ENCODE data around the gene KCNH1.

- TF ChIP-seq GATA2 (IDR thresholded peaks at IDR 0.05; ENCODE audit: low read depth, low read length) (no peak), GATA3 (IDR thresholded peaks at IDR 0.05; ENCODE audit: low read depth, low read length) (no peak)
Measured at GRCh38 chr1:210978974-210979354, 155.0 kb downstream of the KCNH1 start.
